ENCODE data around the gene NMUR2.

Gene NMUR2

GRCh38 chr5:152405145-152405544, at the start of gene NMUR2:
Gene NMUR2 (minus strand): TSS chr5:152405279. CDS start chr5:152405113, 166 bp downstream.
- H3K9me2 ChIP-seq (replicated peaks; ENCODE audit: control insufficient read depth, low read length): no peaks in the 10 kb centered on the region
- H3K4me1 ChIP-seq (ENCODE audit: control insufficient read depth, low read length): no peaks in the 10 kb centered on the region
- no peak within 1 kb of the TSS for H3K4me3 ChIP-seq (ENCODE audit: low read length)
- no peaks in the 10 kb centered on the region for H3K36me3 ChIP-seq (ENCODE audit: control insufficient read depth, low read length)
- H3K27ac ChIP-seq (ENCODE audit: low read depth, low read length): no peak within 1 kb of the TSS
- TF ChIP-seq CTCF (IDR thresholded peaks at IDR 0.05; ENCODE audit: low read depth, low read length, poor library complexity, severe bottlenecking) (no peak), EZH2phosphoT487 (IDR thresholded peaks at IDR 0.05; ENCODE audit: borderline replicate concordance, low read length) (no peak)
- H3F3A ChIP-seq (ENCODE audit: control insufficient read depth, insufficient read depth): no peaks in the 10 kb centered on the region
- no peaks in the 10 kb centered on the region for H3K79me2 ChIP-seq (ENCODE audit: control insufficient read depth, low read length)
- no peaks in the 10 kb centered on the region for H3K27me3 ChIP-seq (ENCODE audit: control insufficient read depth, low read length)
- no peak within 1 kb of the TSS for H3K4me2 ChIP-seq (ENCODE audit: low read length)
- no peaks in the 10 kb centered on the region for H3K9me3 ChIP-seq (ENCODE audit: control insufficient read depth, insufficient read depth, low read length)
- no peaks in the 10 kb centered on the region for H4K20me1 ChIP-seq (ENCODE audit: control insufficient read depth, insufficient read depth, low read depth, low read length)

- H3K4me3 ChIP-seq (ENCODE audit: low read length): no peak overlapping the region
- no peaks in the 10 kb centered on the region for H3K36me3 ChIP-seq (ENCODE audit: control insufficient read depth, low read length)
- no peak for TF ChIP-seq CTCF (IDR thresholded peaks at IDR 0.05; ENCODE audit: low read depth, low read length, poor library complexity, severe bottlenecking)
- no peak for TF ChIP-seq EZH2phosphoT487 (IDR thresholded peaks at IDR 0.05; ENCODE audit: borderline replicate concordance, low read length)
- H3K4me1 ChIP-seq (ENCODE audit: control insufficient read depth, low read length): no peaks in the 10 kb centered on the region
- no peaks in the 10 kb centered on the region for H3K27me3 ChIP-seq (ENCODE audit: control insufficient read depth, low read length)
- no peaks in the 10 kb centered on the region for H3K9me3 ChIP-seq (ENCODE audit: control insufficient read depth, insufficient read depth, low read length)
- H3F3A ChIP-seq (ENCODE audit: control insufficient read depth, insufficient read depth): no peaks in the 10 kb centered on the region
- H4K20me1 ChIP-seq (ENCODE audit: control insufficient read depth, insufficient read depth, low read depth, low read length): no peaks in the 10 kb centered on the region
- no peak overlapping the region for H3K4me2 ChIP-seq (ENCODE audit: low read length)
- no peak overlapping the region for H3K27ac ChIP-seq (ENCODE audit: low read depth, low read length)
- H3K79me2 ChIP-seq (ENCODE audit: control insufficient read depth, low read length): no peaks in the 10 kb centered on the region
- H3K9me2 ChIP-seq (replicated peaks; ENCODE audit: control insufficient read depth, low read length): no peaks in the 10 kb centered on the region
Measured at GRCh38 chr5:152443935-152444334, 38.9 kb upstream of the NMUR2 start.

GRCh38 chr5:152439791-152440190, 34.7 kb upstream of the NMUR2 start:
- H3K4me1 ChIP-seq (ENCODE audit: control insufficient read depth, low read length): no peaks in the 10 kb centered on the region
- no peaks in the 10 kb centered on the region for H3F3A ChIP-seq (ENCODE audit: control insufficient read depth, insufficient read depth)
- no peaks in the 10 kb centered on the region for H3K79me2 ChIP-seq (ENCODE audit: control insufficient read depth, low read length)
- H3K27me3 ChIP-seq (ENCODE audit: control insufficient read depth, low read length): no peaks in the 10 kb centered on the region
- no peak overlapping the region for H3K4me2 ChIP-seq (ENCODE audit: low read length)
- no peaks in the 10 kb centered on the region for H4K20me1 ChIP-seq (ENCODE audit: control insufficient read depth, insufficient read depth, low read depth, low read length)
- H3K27ac ChIP-seq (ENCODE audit: low read depth, low read length): no peak overlapping the region
- H3K9me2 ChIP-seq (replicated peaks; ENCODE audit: control insufficient read depth, low read length): no peaks in the 10 kb centered on the region
- H3K36me3 ChIP-seq (ENCODE audit: control insufficient read depth, low read length): no peaks in the 10 kb centered on the region
- H3K4me3 ChIP-seq (ENCODE audit: low read length): no peak overlapping the region
- H3K9me3 ChIP-seq (ENCODE audit: control insufficient read depth, insufficient read depth, low read length): no peaks in the 10 kb centered on the region
- no peak for TF ChIP-seq CTCF (IDR thresholded peaks at IDR 0.05; ENCODE audit: low read depth, low read length, poor library complexity, severe bottlenecking)

GRCh38 chr5:152437866-152438265, 32.8 kb upstream of the NMUR2 start:
- Histone ChIP-seq H3K36me3 (ENCODE audit: control insufficient read depth, low read length) (no peaks in the 10 kb centered on the region), H3K9me2 (replicated peaks; ENCODE audit: control insufficient read depth, low read length) (no peaks in the 10 kb centered on the region), H3K79me2 (ENCODE audit: control insufficient read depth, low read length) (no peaks in the 10 kb centered on the region), H3K4me3 (ENCODE audit: low read length) (no peak overlapping the region), H3K27ac (ENCODE audit: low read depth, low read length) (no peak overlapping the region), H3K27me3 (ENCODE audit: control insufficient read depth, low read length) (no peaks in the 10 kb centered on the region), H4K20me1 (ENCODE audit: control insufficient read depth, insufficient read depth, low read depth, low read length) (no peaks in the 10 kb centered on the region), H3F3A (ENCODE audit: control insufficient read depth, insufficient read depth) (no peaks in the 10 kb centered on the region), H3K4me1 (ENCODE audit: control insufficient read depth, low read length) (no peaks in the 10 kb centered on the region), H3K4me2 (ENCODE audit: low read length) (no peak overlapping the region), H3K9me3 (ENCODE audit: control insufficient read depth, insufficient read depth, low read length) (no peaks in the 10 kb centered on the region)
- no peak for TF ChIP-seq EZH2phosphoT487 (IDR thresholded peaks at IDR 0.05; ENCODE audit: borderline replicate concordance, low read length)
- TF ChIP-seq CTCF (IDR thresholded peaks at IDR 0.05; ENCODE audit: low read depth, low read length, poor library complexity, severe bottlenecking): no peak
